GM19043 (cell line): Measurements from ENCODE around the gene EDIL3.

Experiments
- ATAC-seq: cut with Tn5 transposase; IDR thresholded peaks from one replicate; pipeline ENCODE4 v1.9.1; 2021; ENCODE audit warnings: low read depth; ENCODE audit not compliant: unreplicated experiment

EDIL3 gene

GRCh38 chr5:84384604-84385575 lies at the start of gene EDIL3:
Gene EDIL3, minus strand, starts transcription at chr5:84384880. Its CDS starts 506 bp downstream, at chr5:84384374.
- no peak for ATAC-seq

DNA sequence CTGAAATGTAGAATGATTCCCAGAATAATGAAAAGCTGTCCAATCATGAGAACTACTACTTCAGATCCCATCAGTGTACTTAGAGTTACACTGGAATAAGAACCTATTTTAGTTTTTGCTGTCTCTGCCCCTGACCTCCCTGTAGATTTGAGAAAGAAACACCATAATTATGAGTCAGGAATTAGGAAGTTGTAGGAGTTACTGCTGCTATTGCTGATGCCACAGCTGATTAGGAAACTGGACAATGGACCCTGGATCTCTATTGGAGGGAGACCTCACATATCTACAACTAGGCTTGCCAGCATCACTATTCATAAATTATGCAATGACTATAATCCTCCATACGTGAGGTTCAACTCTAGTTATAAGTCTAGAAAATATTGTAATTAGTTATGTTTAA lies 48.8 kb upstream of the EDIL3 start:
- no peak for ATAC-seq

GRCh38 chr5:84430863-84431663 lies 46.4 kb upstream of the EDIL3 start:
- ATAC-seq: no peak

GRCh38 chr5:84430079-84430478 lies 45.4 kb upstream of the EDIL3 start:
- no peak for ATAC-seq

DNA sequence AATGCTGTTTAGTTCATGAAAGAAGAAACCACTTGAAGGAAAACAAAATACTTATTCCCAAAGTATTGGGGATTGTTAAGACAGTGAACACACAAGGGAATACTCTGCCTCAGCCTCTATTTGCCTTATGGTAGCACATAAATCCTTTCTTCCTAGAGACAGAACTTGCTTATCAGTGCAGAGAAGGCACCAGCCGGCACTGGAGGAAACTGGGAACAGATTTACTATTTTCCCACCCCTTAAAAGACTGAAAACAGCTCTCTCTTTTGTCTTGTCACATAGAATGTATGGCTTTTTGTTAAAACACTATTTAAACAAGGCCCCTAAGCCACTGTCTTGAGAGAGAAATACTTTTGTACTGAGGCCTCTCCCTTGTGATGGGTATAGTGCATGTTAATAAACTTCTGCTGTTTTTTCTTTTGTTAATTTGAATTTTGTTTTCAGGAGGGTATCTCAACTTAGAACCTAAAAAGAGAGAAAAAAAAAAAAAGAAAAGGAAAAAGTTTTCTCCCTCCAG lies 40.7 kb upstream of the EDIL3 start:
- ATAC-seq: no peak

GRCh38 chr5:84419742-84420141 lies 35.1 kb upstream of the EDIL3 start:
- ATAC-seq: no peak

GRCh38 chr5:84411832-84412605 lies 27.3 kb upstream of the EDIL3 start:
- ATAC-seq: no peak

DNA sequence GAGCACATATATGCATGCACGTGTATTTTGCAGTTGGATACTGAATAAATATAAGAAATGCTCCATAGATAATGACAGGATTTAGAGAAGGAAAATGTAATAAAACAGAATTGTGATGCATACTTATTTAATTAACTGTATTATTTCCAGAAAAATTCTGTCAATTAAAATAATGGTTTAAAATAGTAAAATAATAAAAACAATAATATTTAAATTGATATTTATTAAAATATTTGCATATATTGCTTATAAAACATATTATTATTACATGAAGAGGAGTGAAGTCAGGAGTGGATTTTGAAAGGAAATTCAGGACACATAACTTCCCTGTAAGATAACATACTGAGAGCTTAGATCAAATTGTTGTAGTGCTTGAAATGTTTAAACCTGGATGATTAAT lies 21.4 kb upstream of the EDIL3 start:
- no peak for ATAC-seq

GRCh38 chr5:84403773-84404172 lies 19.1 kb upstream of the EDIL3 start:
- ATAC-seq: no peak

- ATAC-seq: no peak
Measured at GRCh38 chr5:84397385-84397784, 12.7 kb upstream of the EDIL3 start.

- ATAC-seq: no peak
Measured at GRCh38 chr5:84393969-84394368, 9.3 kb upstream of the EDIL3 start.

- no peak for ATAC-seq
Measured at GRCh38 chr5:84392836-84393235, 8.2 kb upstream of the EDIL3 start.

DNA sequence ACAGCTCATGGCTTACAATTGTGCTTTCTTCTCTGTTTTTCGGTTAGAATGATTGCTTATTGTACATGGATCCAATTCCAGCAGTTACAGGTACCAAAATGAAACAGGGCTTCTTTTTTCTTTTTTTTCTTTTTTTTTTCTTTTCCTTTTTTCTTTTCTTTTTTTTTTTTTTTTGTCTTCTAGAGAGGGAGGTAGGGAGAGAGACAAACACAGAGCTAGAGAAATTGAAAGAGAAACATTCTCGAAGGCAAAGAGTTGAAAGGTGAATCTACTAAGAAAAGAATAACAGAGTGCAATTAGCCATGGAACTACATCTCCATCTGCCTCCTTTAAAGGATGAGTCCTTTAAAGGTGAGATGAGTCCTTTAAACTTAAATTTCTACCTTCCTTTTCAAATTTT lies 1.0 kb upstream of the EDIL3 start:
- ATAC-seq: no peak

DNA sequence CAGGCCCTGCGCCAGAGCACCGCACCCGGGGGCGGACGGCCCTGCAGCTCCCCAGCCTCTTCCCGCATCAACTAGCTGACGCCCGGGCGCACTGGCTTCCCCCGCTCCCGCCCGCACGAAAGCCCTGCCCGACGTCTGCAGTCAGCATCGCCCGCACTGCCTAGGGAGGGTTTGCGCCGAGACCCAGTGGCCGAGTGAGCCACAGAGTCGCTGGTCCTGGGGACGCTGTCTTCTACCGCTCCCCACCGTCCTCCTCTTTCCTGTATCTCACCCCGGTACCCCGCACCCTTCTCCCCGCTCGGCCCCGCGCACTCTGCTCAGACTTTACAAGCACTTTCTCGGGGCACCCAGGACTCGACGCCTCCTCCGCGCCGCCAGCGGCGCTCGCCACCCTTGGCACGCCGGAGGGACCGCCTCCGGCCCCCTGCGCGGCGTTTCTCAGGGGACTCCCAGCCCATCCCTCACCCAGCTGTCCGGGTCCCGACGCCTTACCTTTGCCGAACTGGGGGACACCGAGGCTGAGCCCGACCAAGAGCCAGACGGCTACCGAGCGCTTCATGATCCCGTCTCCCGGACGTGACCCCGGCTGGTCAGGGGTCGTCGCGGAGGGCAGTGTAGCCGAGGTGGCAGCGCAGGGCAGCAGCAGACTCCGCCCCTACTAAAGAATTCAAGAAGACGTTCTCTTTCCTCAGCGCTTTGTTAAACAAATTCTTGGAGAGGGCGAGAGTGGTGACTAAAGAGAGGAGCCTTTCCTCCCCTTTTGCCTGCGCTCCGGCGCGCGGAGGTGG lies 670 bp downstream of the EDIL3 start:
- no peak for ATAC-seq

GRCh38 chr5:84383296-84383815 lies 1.3 kb downstream of the EDIL3 start:
- ATAC-seq: no peak

- no peak for ATAC-seq
Measured at GRCh38 chr5:84382363-84383295, 2.1 kb downstream of the EDIL3 start.

DNA sequence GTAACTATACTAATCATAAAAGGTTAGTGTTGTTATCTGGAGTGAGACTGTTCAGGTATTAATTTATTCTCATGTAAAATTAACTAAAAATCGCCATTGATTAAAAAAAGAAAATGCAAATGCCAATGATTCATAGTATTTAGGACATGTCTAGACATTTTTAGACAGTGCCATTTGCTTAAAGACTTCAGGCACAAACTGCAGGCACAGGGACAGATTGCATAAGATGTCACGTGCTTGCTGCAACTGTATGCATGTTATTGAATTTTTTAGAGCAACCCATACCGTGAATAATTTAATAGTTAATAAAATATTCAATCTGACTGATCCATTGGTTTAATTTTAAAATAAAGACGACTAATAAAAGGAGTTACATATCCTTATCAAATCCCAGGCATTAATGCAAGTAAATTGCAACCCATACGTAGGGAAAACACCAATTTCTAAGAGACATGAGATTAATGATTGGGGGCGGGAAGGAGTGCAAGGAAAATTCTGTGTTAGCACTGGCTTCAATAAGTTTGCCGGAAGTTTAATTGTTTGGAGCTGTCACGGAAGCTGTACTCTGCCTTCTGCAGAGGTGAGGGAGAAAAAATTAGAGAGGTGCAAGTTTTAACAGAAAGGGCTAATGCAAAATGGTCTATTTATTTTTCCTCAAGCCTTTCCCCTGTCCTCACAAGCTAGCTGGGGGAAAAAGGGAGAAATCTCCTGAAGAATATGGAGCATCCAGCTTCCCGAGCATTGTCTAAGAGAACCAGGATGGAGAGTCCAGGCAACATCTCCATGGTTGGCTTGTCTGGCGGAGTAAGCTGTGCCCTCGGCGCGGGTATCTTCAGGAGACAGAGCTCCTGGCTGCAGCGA lies 2.9 kb downstream of the EDIL3 start:
- no peak for ATAC-seq

- no peak for ATAC-seq
Measured at GRCh38 chr5:84379749-84380148, 4.9 kb downstream of the EDIL3 start.
